GM18520 (cell line): ENCODE measurements around the gene URGCP.
"Not testable (repeated sequence)": the region's sequence is repeated elsewhere in the genome, so short reads cannot be mapped to it uniquely, and the experiment has no call there.

Experiments
- ATAC-seq: cut with Tn5 transposase; IDR thresholded peaks from one replicate; pipeline ENCODE4 v1.9.1; 2021; ENCODE audit not compliant: unreplicated experiment

The URGCP gene

DNA sequence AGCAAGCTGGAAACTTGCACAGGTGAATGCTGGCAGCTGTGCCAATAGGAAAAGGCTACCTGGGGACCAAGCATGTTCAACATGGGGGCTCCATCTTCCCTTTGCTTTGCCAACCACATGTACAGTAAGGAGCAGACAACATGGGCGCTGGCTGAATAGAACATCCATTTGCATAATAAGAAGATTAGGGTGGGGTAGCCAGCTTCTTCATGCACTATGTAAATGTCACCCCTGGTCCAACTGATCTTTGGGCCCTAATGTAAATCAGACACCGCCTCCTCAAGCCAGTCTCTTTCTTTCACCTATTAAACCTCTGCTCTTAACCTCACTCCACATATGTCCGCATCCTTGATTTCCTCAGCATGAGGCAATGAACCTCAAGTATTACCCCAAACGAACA, 63.1 kb downstream of the URGCP start:
- ATAC-seq, result no peak

DNA sequence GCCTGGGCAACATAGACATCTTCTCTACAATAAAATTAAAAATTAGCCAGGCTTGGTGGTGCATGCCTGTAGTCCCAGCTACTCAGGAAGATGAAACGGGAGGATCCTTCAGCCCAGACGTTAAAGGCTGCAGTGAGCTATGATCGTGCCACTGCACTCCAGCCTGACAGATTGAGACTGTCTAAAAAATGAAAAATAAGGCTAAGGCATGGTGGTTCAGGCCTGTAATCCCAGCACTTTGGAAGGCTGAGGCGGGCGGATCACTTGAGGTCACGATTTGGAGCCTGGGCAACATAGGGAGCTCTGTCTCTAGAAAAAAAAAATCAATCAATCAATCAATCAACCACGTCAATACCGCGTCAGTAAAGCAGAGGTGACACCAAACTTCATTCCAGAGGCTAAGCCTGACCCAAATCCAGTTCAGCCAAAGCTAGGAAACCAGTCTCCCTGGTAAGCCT, 68.2 kb downstream of the URGCP start:
- ATAC-seq, result no peak

DNA sequence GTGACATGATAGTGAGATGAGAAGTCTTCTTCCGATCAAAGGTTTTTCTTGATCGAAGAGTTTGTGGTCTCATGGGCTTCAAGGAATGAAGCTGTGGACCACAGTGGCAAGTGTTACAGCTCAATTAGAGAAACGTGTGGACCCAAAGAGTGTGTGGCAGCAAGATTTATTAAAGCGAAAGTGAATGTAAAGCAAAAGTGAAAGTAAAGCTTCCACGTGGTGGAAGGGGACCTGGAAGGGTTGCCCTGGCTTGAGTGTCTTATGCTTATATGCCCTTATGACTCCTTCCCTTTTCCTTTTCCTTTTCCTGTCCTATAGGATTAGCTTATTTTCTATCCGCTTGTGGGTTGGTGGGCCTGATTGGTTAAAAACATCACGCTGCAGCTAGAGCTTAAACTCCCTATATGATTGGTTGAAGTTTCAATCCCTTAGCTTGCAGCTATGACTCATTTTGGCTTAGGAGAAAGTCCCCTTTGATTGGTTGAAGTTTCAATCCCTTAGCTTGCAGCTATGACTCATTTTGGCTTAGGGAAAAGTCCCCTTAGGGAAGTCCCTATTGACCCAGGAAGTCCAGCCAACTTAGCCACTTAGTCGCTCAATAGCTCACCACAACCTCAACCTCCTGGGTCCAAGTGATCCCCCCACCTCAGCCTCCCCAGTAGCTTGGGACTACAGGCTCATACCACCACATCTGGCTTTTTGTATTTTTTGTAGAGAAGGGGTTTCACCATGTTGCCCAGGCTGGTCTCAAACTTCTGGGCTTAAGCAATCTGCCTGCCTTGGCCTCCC, 71.7 kb downstream of the URGCP start:
- peak; percentile 36 for ATAC-seq

DNA sequence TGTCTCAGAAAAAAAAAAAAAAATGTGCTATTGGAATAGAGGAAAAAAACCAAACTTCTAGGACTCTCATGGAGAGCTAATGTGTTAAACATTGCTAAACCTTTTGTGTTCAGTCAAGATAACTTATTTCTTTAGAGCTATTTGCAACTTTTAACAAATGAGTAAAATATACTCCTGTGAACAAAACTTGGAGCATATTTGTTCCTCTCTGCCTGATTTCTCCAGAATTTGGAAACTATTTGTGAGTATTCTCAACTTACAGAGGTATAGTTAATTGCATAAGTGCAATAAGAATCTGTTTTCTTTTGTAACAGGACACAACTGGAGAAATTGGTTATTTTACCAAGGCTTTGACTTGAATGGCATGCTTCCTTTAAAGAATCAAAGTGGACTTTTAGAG, 75.5 kb downstream of the URGCP start:
- not testable (repeated sequence) for ATAC-seq
